ENCODE data around the gene SEPTIN8.

Gene SEPTIN8

GRCh38 chr5:132761321-132762240 lies 15.5 kb downstream of the SEPTIN8 start:
- H3K27ac ChIP-seq, result no peak overlapping the region
- no peak overlapping the region for H2AFZ ChIP-seq (ENCODE audit: low read depth)
- TF ChIP-seq CTCF (conservative IDR thresholded peaks at IDR 0.05; ENCODE audit: low read depth, low read length), result no peak
- H3K36me3 ChIP-seq (ENCODE audit: insufficient read depth), result no peaks in the 10 kb centered on the region
- H3K4me3 ChIP-seq (IDR thresholded peaks at IDR 0.05; ENCODE audit: insufficient read depth, low read depth, low read length), result no peak overlapping the region
- no peaks in the 10 kb centered on the region for H4K20me1 ChIP-seq (ENCODE audit: insufficient read depth)
- no peaks in the 10 kb centered on the region for H3K27me3 ChIP-seq (ENCODE audit: insufficient read depth, low read depth)
- no peaks in the 10 kb centered on the region for H3K4me1 ChIP-seq (ENCODE audit: low read depth, poor library complexity, severe bottlenecking)
- H3K79me2 ChIP-seq (ENCODE audit: insufficient read depth, low read depth), result no peaks in the 10 kb centered on the region
- H3K4me2 ChIP-seq, result no peak overlapping the region
- H3K9ac ChIP-seq, result no peak overlapping the region

DNA sequence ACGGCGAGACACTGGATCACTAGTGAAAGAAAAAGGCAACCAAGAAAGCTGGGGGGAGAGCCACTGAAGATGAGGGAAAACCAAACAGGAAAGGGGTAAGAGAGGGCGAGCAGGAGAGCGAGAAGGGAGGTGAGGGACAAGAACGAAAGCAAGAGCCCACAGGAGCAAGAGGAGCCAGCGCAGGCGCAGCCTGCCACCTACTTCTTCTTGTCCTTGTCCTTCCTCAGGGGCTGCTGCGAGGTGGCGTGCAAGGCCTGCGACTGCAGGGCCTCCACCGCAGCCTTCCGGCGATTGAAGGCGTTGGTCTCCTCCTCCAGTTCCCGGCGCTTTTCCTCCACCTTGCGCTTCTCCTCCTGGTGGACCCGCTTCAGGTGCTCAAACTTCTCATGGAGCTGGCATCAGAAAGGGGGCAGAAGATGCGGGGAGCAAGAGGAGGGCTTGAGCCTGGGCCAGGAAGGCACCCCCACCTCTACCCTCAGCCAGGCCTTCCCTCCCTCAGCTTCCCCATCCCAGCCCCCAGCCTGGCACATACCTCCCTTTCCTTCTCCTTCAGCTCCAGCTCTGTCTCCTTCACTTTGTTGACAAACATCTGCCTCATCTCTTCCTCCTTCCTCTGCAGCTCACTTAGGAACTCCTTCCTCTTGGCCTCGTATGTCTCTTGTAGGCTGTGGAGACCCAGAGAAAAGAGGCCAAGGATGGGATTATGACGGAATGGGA lies 16.3 kb downstream of the SEPTIN8 start:
- H3K36me3 ChIP-seq (ENCODE audit: insufficient read depth), result no peaks in the 10 kb centered on the region

DNA sequence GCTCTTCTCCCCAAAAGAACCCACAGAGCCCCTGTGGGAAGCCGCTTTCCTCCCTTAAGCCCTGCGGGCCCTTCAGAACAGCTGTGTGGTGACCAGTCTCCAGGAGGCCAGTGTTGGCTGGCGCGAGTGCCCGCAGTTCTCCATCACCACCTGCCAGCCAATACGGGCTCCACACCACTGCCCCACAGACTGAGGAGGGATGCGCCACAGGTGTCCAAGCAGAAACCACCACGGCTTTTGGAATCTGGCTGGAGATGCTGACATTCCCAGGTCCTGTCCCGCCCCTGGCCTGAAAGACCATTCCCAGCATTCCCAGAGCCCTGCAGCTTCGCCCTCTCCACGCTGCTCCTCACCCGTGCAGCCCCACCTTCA lies 17.0 kb downstream of the SEPTIN8 start:
- no peak overlapping the region for H3K27ac ChIP-seq
- H3K79me2 ChIP-seq (ENCODE audit: insufficient read depth, low read depth), result no peaks in the 10 kb centered on the region
- H3K4me3 ChIP-seq (IDR thresholded peaks at IDR 0.05; ENCODE audit: insufficient read depth, low read depth, low read length), result no peak overlapping the region
- no peak overlapping the region for H3K4me2 ChIP-seq
- no peak for TF ChIP-seq CTCF (conservative IDR thresholded peaks at IDR 0.05; ENCODE audit: low read depth, low read length)
- H3K9ac ChIP-seq, result no peak overlapping the region
- H3K36me3 ChIP-seq (ENCODE audit: insufficient read depth), result no peaks in the 10 kb centered on the region
- no peaks in the 10 kb centered on the region for H4K20me1 ChIP-seq (ENCODE audit: insufficient read depth)
- H3K27me3 ChIP-seq (ENCODE audit: insufficient read depth, low read depth), result no peaks in the 10 kb centered on the region
- H3K4me1 ChIP-seq (ENCODE audit: low read depth, poor library complexity, severe bottlenecking), result peaks cover 9% of the 10 kb centered on the region
- H2AFZ ChIP-seq (ENCODE audit: low read depth), result no peak overlapping the region

More for the DNA sequence above, 16.3 kb downstream of the SEPTIN8 start:
- no peak overlapping the region for H2AFZ ChIP-seq (ENCODE audit: low read depth)
- H3K9ac ChIP-seq, result no peak overlapping the region
- H3K4me2 ChIP-seq, result no peak overlapping the region
- TF ChIP-seq CTCF (conservative IDR thresholded peaks at IDR 0.05; ENCODE audit: low read depth, low read length), result no peak
- no peak overlapping the region for H3K27ac ChIP-seq
- peaks cover 1% of the 10 kb centered on the region for H3K4me1 ChIP-seq (ENCODE audit: low read depth, poor library complexity, severe bottlenecking)
- H3K27me3 ChIP-seq (ENCODE audit: insufficient read depth, low read depth), result no peaks in the 10 kb centered on the region
- H3K4me3 ChIP-seq (IDR thresholded peaks at IDR 0.05; ENCODE audit: insufficient read depth, low read depth, low read length), result no peak overlapping the region
- H4K20me1 ChIP-seq (ENCODE audit: insufficient read depth), result no peaks in the 10 kb centered on the region
- no peaks in the 10 kb centered on the region for H3K79me2 ChIP-seq (ENCODE audit: insufficient read depth, low read depth)

GRCh38 chr5:132759114-132760048 lies 17.7 kb downstream of the SEPTIN8 start:
- no peaks in the 10 kb centered on the region for H3K27me3 ChIP-seq (ENCODE audit: insufficient read depth, low read depth)

More at GRCh38 chr5:132759114-132760048, 17.7 kb downstream of the SEPTIN8 start:
- Histone ChIP-seq H3K4me1 (ENCODE audit: low read depth, poor library complexity, severe bottlenecking) (peaks cover 15% of the 10 kb centered on the region), H2AFZ (ENCODE audit: low read depth) (no peak overlapping the region), H4K20me1 (ENCODE audit: insufficient read depth) (no peaks in the 10 kb centered on the region), H3K9ac (no peak overlapping the region), H3K4me2 (no peak overlapping the region), H3K79me2 (ENCODE audit: insufficient read depth, low read depth) (no peaks in the 10 kb centered on the region), H3K36me3 (ENCODE audit: insufficient read depth) (no peaks in the 10 kb centered on the region), H3K27ac (no peak overlapping the region), H3K4me3 (IDR thresholded peaks at IDR 0.05; ENCODE audit: insufficient read depth, low read depth, low read length) (no peak overlapping the region)
- TF ChIP-seq CTCF (conservative IDR thresholded peaks at IDR 0.05; ENCODE audit: low read depth, low read length), result no peak
